GM23248 (cell line): Measurements from ENCODE around the gene AADAC. TPM values are rescaled to one million over a fixed set of nuclear protein-coding genes. Genes with fewer than 3 reads are reported as not detected.

ENCODE experiments used
- DNase-seq: peaks from one replicate; pipeline ENCODE4 v3.0.0-alpha.2; 2015
- H2AFZ ChIP-seq: fragments of 200-600 bp; sonication (generic); 2 replicates; pipeline ENCODE4 v1.6.1; 2016; ENCODE audit warnings: antibody characterized with exemption
- H3F3A ChIP-seq: fragments of 200-600 bp; sonication (generic); 2 replicates; pipeline ENCODE4 v1.6.1; 2016; ENCODE audit warnings: mild to moderate bottlenecking, antibody characterized with exemption, mixed run types; ENCODE audit not compliant: insufficient read depth
- H3K27ac ChIP-seq: fragments of 200-600 bp; sonication (generic); 2 replicates; pipeline ENCODE4 v1.5.1; 2016; ENCODE audit warnings: mild to moderate bottlenecking
- H3K27me3 ChIP-seq: fragments of 200-600 bp; sonication (generic); replicated peaks from 2 replicates; pipeline ENCODE4 v1.6.1; 2016; ENCODE audit warnings: mild to moderate bottlenecking; ENCODE audit not compliant: insufficient read depth
- H3K36me3 ChIP-seq: fragments of 200-600 bp; sonication (generic); 2 replicates; pipeline ENCODE4 v1.6.1; 2016; ENCODE audit warnings: low read depth, mild to moderate bottlenecking
- H3K4me1 ChIP-seq: fragments of 200-600 bp; sonication (generic); 2 replicates; pipeline ENCODE4 v1.6.1; 2016; ENCODE audit warnings: mild to moderate bottlenecking; ENCODE audit not compliant: insufficient read depth
- H3K4me2 ChIP-seq: fragments of 200-600 bp; sonication (generic); one replicate; pipeline ENCODE4 v1.6.1; 2016; ENCODE audit warnings: mild to moderate bottlenecking; ENCODE audit not compliant: unreplicated experiment
- H3K4me3 ChIP-seq: fragments of 200-600 bp; sonication (generic); 2 replicates; pipeline ENCODE4 v1.5.1; 2016; ENCODE audit warnings: mild to moderate bottlenecking
- H3K79me2 ChIP-seq: fragments of 200-600 bp; sonication (generic); 2 replicates; pipeline ENCODE4 v1.6.1; 2016; ENCODE audit warnings: mild to moderate bottlenecking; ENCODE audit not compliant: insufficient read depth
- H3K9ac ChIP-seq: fragments of 200-600 bp; sonication (generic); 2 replicates; pipeline ENCODE4 v1.6.1; 2016; ENCODE audit warnings: mild to moderate bottlenecking
- H3K9me2 ChIP-seq: fragments of 200-600 bp; sonication (generic); 2 replicates; pipeline ENCODE4 v1.6.1; 2016; ENCODE audit warnings: mixed run types, mild to moderate bottlenecking, moderate library complexity; ENCODE audit not compliant: insufficient read depth
- H3K9me3 ChIP-seq: fragments of 200-600 bp; sonication (generic); one replicate; pipeline ENCODE4 v1.6.1; 2017; ENCODE audit warnings: low read depth
- H4K20me1 ChIP-seq: fragments of 200-600 bp; sonication (generic); 2 replicates; pipeline ENCODE4 v1.6.0; 2016; ENCODE audit not compliant: insufficient read depth
- EZH2 ChIP-seq: fragments of 200-600 bp; sonication (generic); IDR thresholded peaks from 2 replicates; pipeline ENCODE4 v1.6.1; 2018; ENCODE audit warnings: antibody characterized with exemption, mild to moderate bottlenecking; ENCODE audit not compliant: insufficient read depth, poor library complexity, severe bottlenecking
- EZH2phosphoT487 ChIP-seq: fragments of 200-600 bp; sonication (generic); IDR thresholded peaks from 2 replicates; pipeline ENCODE4 v1.6.1; 2018; ENCODE audit warnings: antibody characterized with exemption, moderate library complexity, mild to moderate bottlenecking, low read depth; ENCODE audit not compliant: insufficient read depth
- WGBS, 2 experiments: methylation state at CpG; one replicate each; pipeline ENCODE4 v1.1.6; 2015 to 2017; ENCODE audit warnings: low lambda C conversion rate in 2 of 2, low coverage in 1 of 2; ENCODE audit errors: missing lambda C conversion rate in 2 of 2; 5-methylcytosine and 5-hydroxymethylcytosine counted together
- in situ Hi-C: fragments of 300-500 bp; cut with MboI; formaldehyde crosslinking; loops from 2 replicates; pipeline ENCODE4 v1.15.0; 2020
- polyA plus RNA-seq: library from polyadenylated mRNA; unstranded; fragments of >200 nt; fragmentation: Nextera tagmentation; extraction: Ambion mirVana; gene quantifications from 2 replicates; pipeline ENCODE4 v1.2.1, GENCODE V29; 2016
- total RNA-seq: library from RNA; depleted of rRNA; stranded (reverse); fragments of >200 nt; shearing (Covaris generic); gene quantifications from 2 replicates; pipeline ENCODE4 v1.2.3, GENCODE V29; 2014

Gene AADAC
- total and polyA plus RNA-seq, 2 experiments from 2014 or later, result not detected

DNA sequence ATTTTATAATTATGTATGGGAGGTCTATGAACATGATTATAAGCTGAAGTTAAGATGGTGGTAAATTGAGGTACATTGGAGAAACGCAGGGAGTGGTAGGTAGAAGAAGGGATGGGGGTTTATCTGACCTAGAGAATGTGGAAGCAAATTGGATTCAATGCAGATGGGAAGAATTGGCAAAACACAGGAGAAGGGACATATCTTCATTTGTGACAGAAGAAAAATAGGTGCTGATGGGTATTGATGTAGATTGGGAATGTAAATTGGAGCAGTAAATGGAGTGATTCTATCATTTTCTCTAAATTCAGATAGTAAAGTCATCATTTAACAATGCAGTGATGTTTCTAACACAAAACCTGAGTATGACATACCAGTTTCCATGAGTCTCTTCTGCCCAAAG, 39.7 kb upstream of the AADAC start:
- DNase-seq, result no peak
- H3K9me3 ChIP-seq, result no peaks in the 10 kb centered on the region
- no peaks in the 10 kb centered on the region for H3K36me3 ChIP-seq
- H3K9me2 ChIP-seq, result no peaks in the 10 kb centered on the region
- H3K4me1 ChIP-seq, result peaks cover 16% of the 10 kb centered on the region
- no peaks in the 10 kb centered on the region for H3K79me2 ChIP-seq
- no peaks in the 10 kb centered on the region for H4K20me1 ChIP-seq
- H3K27ac ChIP-seq, result no peak overlapping the region
- in situ Hi-C loops, result no loop called here
- peaks cover 8% of the 10 kb centered on the region for H3F3A ChIP-seq
- 74 to 79% methylated on average over 1 of the region's 1 CpG for WGBS, 2 experiments
- H3K4me2 ChIP-seq, result no peak overlapping the region
- H2AFZ ChIP-seq, result no peak overlapping the region
- H3K27me3 ChIP-seq, result no peaks in the 10 kb centered on the region
- no peak for TF ChIP-seq EZH2phosphoT487
- no peak for TF ChIP-seq EZH2
- no peak overlapping the region for H3K9ac ChIP-seq
- no peak overlapping the region for H3K4me3 ChIP-seq

DNA sequence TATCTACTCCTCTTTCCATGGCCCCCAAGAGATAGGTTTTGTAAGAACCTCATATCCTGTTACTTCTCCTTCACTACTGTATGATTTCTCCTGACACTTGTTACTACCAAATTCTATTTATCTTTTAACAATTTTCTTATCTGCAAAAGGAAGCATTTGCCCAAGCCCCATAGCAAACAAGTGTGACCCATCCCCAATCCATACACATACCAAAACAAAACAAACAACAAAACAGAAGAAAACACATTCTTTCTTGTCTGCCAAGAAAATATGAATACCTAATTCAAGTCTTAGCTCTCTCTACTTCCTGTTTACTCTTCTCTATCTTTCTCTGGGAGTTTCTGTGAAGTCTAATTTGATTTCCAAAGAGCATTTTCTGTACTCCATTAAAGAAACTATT, 39.0 kb upstream of the AADAC start:
- H3K9ac ChIP-seq, result no peak overlapping the region
- H3K4me1 ChIP-seq, result peaks cover 16% of the 10 kb centered on the region
- in situ Hi-C loops, result no loop called here
- H3K9me2 ChIP-seq, result no peaks in the 10 kb centered on the region
- H3F3A ChIP-seq, result peaks cover 8% of the 10 kb centered on the region
- H3K4me2 ChIP-seq, result no peak overlapping the region
- no peaks in the 10 kb centered on the region for H3K27me3 ChIP-seq
- no peak for DNase-seq
- H3K27ac ChIP-seq, result no peak overlapping the region
- H4K20me1 ChIP-seq, result no peaks in the 10 kb centered on the region
- TF ChIP-seq EZH2 (no peak), EZH2phosphoT487 (no peak)
- no peaks in the 10 kb centered on the region for H3K36me3 ChIP-seq
- H3K79me2 ChIP-seq, result no peaks in the 10 kb centered on the region
- no peak overlapping the region for H3K4me3 ChIP-seq
- H3K9me3 ChIP-seq, result no peaks in the 10 kb centered on the region
- peak overlapping the region; percentile 24; the same call in 1 of the 2 replicates for H2AFZ ChIP-seq

DNA sequence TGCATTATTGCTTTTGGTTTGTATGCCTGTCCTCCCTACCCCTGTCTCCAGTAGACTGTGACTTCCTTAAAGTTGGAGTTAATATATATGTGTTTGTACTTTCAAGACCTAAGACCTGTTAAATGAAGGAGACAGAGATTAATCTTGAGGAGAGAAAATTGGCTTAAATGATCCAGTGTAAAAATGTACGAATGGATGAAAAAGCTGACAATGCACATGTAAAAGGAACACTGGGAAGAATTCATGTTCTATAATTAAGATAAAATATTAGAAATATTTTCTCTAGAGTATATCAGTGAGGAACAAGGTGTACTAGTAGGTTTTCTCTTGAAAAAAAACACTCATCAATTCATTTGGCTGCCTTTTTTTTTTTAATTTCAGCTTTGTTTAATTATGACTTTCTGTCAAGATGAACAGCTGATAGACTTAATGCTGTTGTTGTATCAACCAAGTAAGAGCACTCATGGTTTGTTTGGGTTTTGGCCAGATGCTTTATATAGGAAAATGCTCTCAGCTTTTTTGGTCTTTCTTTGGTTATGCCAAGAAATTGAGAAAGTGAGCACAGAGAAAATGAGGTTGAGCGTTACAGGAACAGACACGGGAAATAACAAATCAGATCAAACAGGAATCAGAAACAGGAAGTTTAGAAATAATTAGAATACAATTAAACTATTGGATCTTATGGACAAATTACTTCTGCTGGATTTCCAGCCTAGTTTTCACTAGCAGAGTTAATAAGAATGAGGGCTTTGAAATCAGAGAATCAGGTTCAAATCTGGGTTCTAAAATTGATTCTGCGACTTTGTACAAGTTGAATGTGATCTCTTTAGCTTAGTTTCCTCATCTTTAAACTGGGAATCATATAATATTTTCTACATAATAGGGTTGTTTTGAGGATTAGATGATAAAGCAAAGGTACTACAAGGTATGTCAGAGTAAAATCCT, 38.3 kb upstream of the AADAC start:
- no peak for DNase-seq
- Histone ChIP-seq H4K20me1 (no peaks in the 10 kb centered on the region), H3K4me3 (no peak overlapping the region), H3K27me3 (no peaks in the 10 kb centered on the region), H3K79me2 (no peaks in the 10 kb centered on the region), H3K9me2 (no peaks in the 10 kb centered on the region), H3K9ac (no peak overlapping the region), H3F3A (peaks cover 4% of the 10 kb centered on the region), H3K36me3 (no peaks in the 10 kb centered on the region), H3K4me2 (no peak overlapping the region), H3K9me3 (no peaks in the 10 kb centered on the region), H3K27ac (no peak overlapping the region), H2AFZ (peak overlapping the region; percentile 24; the same call in 1 of the 2 replicates), H3K4me1 (peaks cover 10% of the 10 kb centered on the region)
- in situ Hi-C loops, result no loop called here
- TF ChIP-seq EZH2, result no peak
- TF ChIP-seq EZH2phosphoT487, result no peak
- 92 to 94% methylated on average over 4 of the region's 4 CpGs for WGBS, 2 experiments

DNA sequence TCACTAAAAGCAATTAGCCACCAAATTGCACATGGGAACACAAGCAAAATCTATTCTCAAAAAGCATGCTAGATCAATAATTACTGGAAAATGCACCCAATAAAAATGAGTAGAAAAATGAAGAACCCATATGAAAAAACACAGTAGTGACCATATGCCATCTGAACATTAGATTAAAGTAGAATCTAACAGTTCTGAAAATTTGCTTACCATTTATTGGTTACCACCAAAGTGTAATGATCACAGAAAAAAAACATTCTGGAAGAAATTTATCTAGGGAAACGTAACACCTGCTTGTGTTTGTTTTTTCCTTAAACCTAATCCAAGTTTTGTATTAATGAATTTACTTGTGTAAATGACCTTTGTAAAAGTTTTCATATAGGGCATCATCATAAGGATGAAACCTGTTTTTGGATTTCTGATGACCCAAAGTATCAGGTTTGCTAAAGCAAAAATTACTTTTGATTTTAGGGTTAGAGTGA, 37.6 kb upstream of the AADAC start:
- in situ Hi-C loops, result no loop called here
- WGBS, 2 experiments, result 81 to 83% methylated on average over 1 of the region's 1 CpG
- Histone ChIP-seq H3K9me2 (no peaks in the 10 kb centered on the region), H2AFZ (no peak overlapping the region), H3K36me3 (no peaks in the 10 kb centered on the region; the same call in 1 of the 2 replicates), H3K9me3 (no peaks in the 10 kb centered on the region), H3F3A (no peaks in the 10 kb centered on the region; the same call in 1 of the 2 replicates), H3K79me2 (no peaks in the 10 kb centered on the region), H3K4me1 (peaks cover 3% of the 10 kb centered on the region), H4K20me1 (no peaks in the 10 kb centered on the region), H3K4me3 (no peak overlapping the region), H3K4me2 (no peak overlapping the region), H3K27me3 (no peaks in the 10 kb centered on the region), H3K27ac (no peak overlapping the region), H3K9ac (no peak overlapping the region)
- TF ChIP-seq EZH2 (no peak), EZH2phosphoT487 (no peak)
- no peak for DNase-seq
